Measurements from ENCODE around the gene CNTLN.

GRCh38 chr9:17509701-17510100 is 374.9 kb downstream of the CNTLN start:
- TF ChIP-seq SMC3 (IDR thresholded peaks at IDR 0.05) (no peak), NR3C1 (IDR thresholded peaks at IDR 0.05) (no peak), RAD21 (conservative IDR thresholded peaks at IDR 0.05 in 1 of 2, IDR thresholded peaks at IDR 0.05 in 1 of 2) (no peak), USF2 (IDR thresholded peaks at IDR 0.05) (no peak), EP300 (IDR thresholded peaks at IDR 0.05) (no peak), POLR2A (IDR thresholded peaks at IDR 0.05; ENCODE audit: low read length) (no peak), TP53 (CRISPR knock-in tag; IDR thresholded peaks at IDR 0.05) (no peak)
- TF ChIP-seq, protein P1, sequence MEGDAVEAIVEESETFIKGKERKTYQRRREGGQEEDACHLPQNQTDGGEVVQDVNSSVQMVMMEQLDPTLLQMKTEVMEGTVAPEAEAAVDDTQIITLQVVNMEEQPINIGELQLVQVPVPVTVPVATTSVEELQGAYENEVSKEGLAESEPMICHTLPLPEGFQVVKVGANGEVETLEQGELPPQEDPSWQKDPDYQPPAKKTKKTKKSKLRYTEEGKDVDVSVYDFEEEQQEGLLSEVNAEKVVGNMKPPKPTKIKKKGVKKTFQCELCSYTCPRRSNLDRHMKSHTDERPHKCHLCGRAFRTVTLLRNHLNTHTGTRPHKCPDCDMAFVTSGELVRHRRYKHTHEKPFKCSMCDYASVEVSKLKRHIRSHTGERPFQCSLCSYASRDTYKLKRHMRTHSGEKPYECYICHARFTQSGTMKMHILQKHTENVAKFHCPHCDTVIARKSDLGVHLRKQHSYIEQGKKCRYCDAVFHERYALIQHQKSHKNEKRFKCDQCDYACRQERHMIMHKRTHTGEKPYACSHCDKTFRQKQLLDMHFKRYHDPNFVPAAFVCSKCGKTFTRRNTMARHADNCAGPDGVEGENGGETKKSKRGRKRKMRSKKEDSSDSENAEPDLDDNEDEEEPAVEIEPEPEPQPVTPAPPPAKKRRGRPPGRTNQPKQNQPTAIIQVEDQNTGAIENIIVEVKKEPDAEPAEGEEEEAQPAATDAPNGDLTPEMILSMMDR (IDR thresholded peaks at IDR 0.05): no peak
- TF ChIP-seq, protein P2, sequence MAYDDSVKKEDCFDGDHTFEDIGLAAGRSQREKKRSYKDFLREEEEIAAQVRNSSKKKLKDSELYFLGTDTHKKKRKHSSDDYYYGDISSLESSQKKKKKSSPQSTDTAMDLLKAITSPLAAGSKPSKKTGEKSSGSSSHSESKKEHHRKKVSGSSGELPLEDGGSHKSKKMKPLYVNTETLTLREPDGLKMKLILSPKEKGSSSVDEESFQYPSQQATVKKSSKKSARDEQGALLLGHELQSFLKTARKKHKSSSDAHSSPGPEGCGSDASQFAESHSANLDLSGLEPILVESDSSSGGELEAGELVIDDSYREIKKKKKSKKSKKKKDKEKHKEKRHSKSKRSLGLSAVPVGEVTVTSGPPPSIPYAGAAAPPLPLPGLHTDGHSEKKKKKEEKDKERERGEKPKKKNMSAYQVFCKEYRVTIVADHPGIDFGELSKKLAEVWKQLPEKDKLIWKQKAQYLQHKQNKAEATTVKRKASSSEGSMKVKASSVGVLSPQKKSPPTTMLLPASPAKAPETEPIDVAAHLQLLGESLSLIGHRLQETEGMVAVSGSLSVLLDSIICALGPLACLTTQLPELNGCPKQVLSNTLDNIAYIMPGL (CRISPR knock-in tag; IDR thresholded peaks at IDR 0.05; ENCODE audit: borderline replicate concordance): no peak
